Urinary bladder (tissue), 4 donors: ENCODE measurements around the gene PMEPA1. TPM values are rescaled to one million over a fixed set of nuclear protein-coding genes. Genes with fewer than 3 reads are reported as not detected.
"Not testable (repeated sequence)": the region's sequence is repeated elsewhere in the genome, so short reads cannot be mapped to it uniquely, and the experiment has no call there.

ENCODE experiments used
- DNase-seq: peaks from one replicate; pipeline ENCODE4 v3.0.0-alpha.2; 2015; ENCODE audit errors: extremely low spot score
- H3K27ac ChIP-seq: one replicate; pipeline ENCODE4 v1.5.1; 2013; ENCODE audit warnings: low read depth, mild to moderate bottlenecking, moderate library complexity
- H3K36me3 ChIP-seq: one replicate; pipeline ENCODE4 v1.6.1; 2013; ENCODE audit warnings: mild to moderate bottlenecking, moderate library complexity; ENCODE audit not compliant: insufficient read depth
- H3K4me1 ChIP-seq: one replicate; pipeline ENCODE4 v1.6.1; 2013; ENCODE audit warnings: mild to moderate bottlenecking, moderate library complexity; ENCODE audit not compliant: insufficient read depth
- H3K4me3 ChIP-seq: one replicate; pipeline ENCODE4 v1.5.1; 2013; ENCODE audit warnings: low read depth, low read length
- WGBS: extraction: QIAGEN DNeasy Blood & Tissue Kit; methylation state at CpG from one replicate; pipeline ENCODE4 v1.1.7; 2013; 5-methylcytosine and 5-hydroxymethylcytosine counted together
- polyA plus RNA-seq: library from polyadenylated mRNA; stranded (reverse); fragments of 200-250 nt; gene quantifications from one replicate; pipeline ENCODE4 v1.2.3, GENCODE V29; 2013
- total RNA-seq: library from RNA; depleted of rRNA; stranded (reverse); fragments of >200 nt; gene quantifications from one replicate; pipeline ENCODE4 v1.2.3, GENCODE V29; 2014
- donor health status: healthy with polysubstance abuse.
- donor health status: healthy.

Gene PMEPA1
- total and polyA plus RNA-seq, 2 donors, result 20.4 to 20.6 TPM

- WGBS, result 71% methylated on average over 2 of the region's 2 CpGs
- no peaks in the 10 kb centered on the region for H3K36me3 ChIP-seq
- no peak overlapping the region for H3K4me3 ChIP-seq
- no peak overlapping the region for H3K27ac ChIP-seq
- H3K4me1 ChIP-seq, result no peaks in the 10 kb centered on the region
- DNase-seq, result no peak
Measured at GRCh38 chr20:57632286-57632685, 77.5 kb downstream of the PMEPA1 start.

- Histone ChIP-seq H3K36me3 (no peaks in the 10 kb centered on the region), H3K27ac (no peak overlapping the region), H3K4me3 (no peak overlapping the region), H3K4me1 (no peaks in the 10 kb centered on the region)
- 82% methylated on average over 4 of the region's 4 CpGs for WGBS
- no peak for DNase-seq
Measured at GRCh38 chr20:57630061-57630460, 79.8 kb downstream of the PMEPA1 start.

- not testable (repeated sequence) for H3K36me3 ChIP-seq, H3K27ac ChIP-seq, DNase-seq, H3K4me3 ChIP-seq, H3K4me1 ChIP-seq
- 81% methylated on average over 9 of the region's 9 CpGs for WGBS
Measured at GRCh38 chr20:57629491-57629901, 80.3 kb downstream of the PMEPA1 start.

GRCh38 chr20:57628962-57629308 is 80.9 kb downstream of the PMEPA1 start:
- H3K4me3 ChIP-seq, DNase-seq, H3K36me3 ChIP-seq, H3K4me1 ChIP-seq, H3K27ac ChIP-seq: not testable (repeated sequence)
- 97% methylated on average over 12 of the region's 12 CpGs for WGBS

- no peaks in the 10 kb centered on the region for H3K36me3 ChIP-seq
- H3K4me1 ChIP-seq, result no peaks in the 10 kb centered on the region
- peak; percentile 35 for DNase-seq
- 42% methylated on average over 29 of the region's 29 CpGs for WGBS
- no peak overlapping the region for H3K4me3 ChIP-seq
- H3K27ac ChIP-seq, result no peak overlapping the region
Measured at GRCh38 chr20:57628047-57628961, 81.5 kb downstream of the PMEPA1 start.

- Histone ChIP-seq H3K36me3 (no peaks in the 10 kb centered on the region), H3K27ac (peak overlapping the region; percentile 42), H3K4me3 (no peak overlapping the region), H3K4me1 (no peaks in the 10 kb centered on the region)
- DNase-seq, result no peak
- WGBS, result 98% methylated on average over 2 of the region's 2 CpGs
Measured at GRCh38 chr20:57627339-57627738, 82.5 kb downstream of the PMEPA1 start.

- no peaks in the 10 kb centered on the region for H3K36me3 ChIP-seq
- no peak for DNase-seq
- no peak overlapping the region for H3K27ac ChIP-seq
- no peaks in the 10 kb centered on the region for H3K4me1 ChIP-seq
- WGBS, result 94% methylated on average over 2 of the region's 2 CpGs
- H3K4me3 ChIP-seq, result no peak overlapping the region
Measured at GRCh38 chr20:57625978-57626377, 83.8 kb downstream of the PMEPA1 start.

GRCh38 chr20:57625181-57625958 is 84.4 kb downstream of the PMEPA1 start:
- WGBS, result 93% methylated on average over 7 of the region's 7 CpGs
- no peak for DNase-seq
- Histone ChIP-seq H3K36me3 (no peaks in the 10 kb centered on the region), H3K4me1 (no peaks in the 10 kb centered on the region), H3K27ac (no peak overlapping the region), H3K4me3 (no peak overlapping the region)

- Histone ChIP-seq H3K27ac (no peak overlapping the region), H3K36me3 (no peaks in the 10 kb centered on the region), H3K4me1 (no peaks in the 10 kb centered on the region), H3K4me3 (no peak overlapping the region)
- DNase-seq, result no peak
- WGBS, result 92% methylated on average over 3 of the region's 3 CpGs
Measured at GRCh38 chr20:57624124-57624523, 85.7 kb downstream of the PMEPA1 start.

GRCh38 chr20:57622579-57623381 is 87.0 kb downstream of the PMEPA1 start:
- no peaks in the 10 kb centered on the region for H3K4me1 ChIP-seq
- DNase-seq, result no peak
- H3K36me3 ChIP-seq, result no peaks in the 10 kb centered on the region
- H3K27ac ChIP-seq, result no peak overlapping the region
- no peak overlapping the region for H3K4me3 ChIP-seq
- 63% methylated on average over 14 of the region's 14 CpGs for WGBS

- WGBS, result 75% methylated on average over 7 of the region's 7 CpGs
- no peaks in the 10 kb centered on the region for H3K36me3 ChIP-seq
- no peak overlapping the region for H3K27ac ChIP-seq
- DNase-seq, result no peak
- H3K4me1 ChIP-seq, result no peaks in the 10 kb centered on the region
- no peak overlapping the region for H3K4me3 ChIP-seq
Measured at GRCh38 chr20:57622201-57622570, 87.6 kb downstream of the PMEPA1 start.

- 78% methylated on average over 16 of the region's 16 CpGs for WGBS
- DNase-seq, result no peak
- no peak overlapping the region for H3K4me3 ChIP-seq
- H3K36me3 ChIP-seq, result no peaks in the 10 kb centered on the region
- H3K4me1 ChIP-seq, result no peaks in the 10 kb centered on the region
- H3K27ac ChIP-seq, result no peak overlapping the region
Measured at GRCh38 chr20:57621421-57622200, 88.2 kb downstream of the PMEPA1 start.

- no peak for DNase-seq
- no peaks in the 10 kb centered on the region for H3K36me3 ChIP-seq
- no peaks in the 10 kb centered on the region for H3K4me1 ChIP-seq
- no peak overlapping the region for H3K4me3 ChIP-seq
- no peak overlapping the region for H3K27ac ChIP-seq
- 78% methylated on average over 11 of the region's 11 CpGs for WGBS
Measured at GRCh38 chr20:57620999-57621398, 88.8 kb downstream of the PMEPA1 start.
